Small intestine (tissue), 7 donors: Measurements from ENCODE around the gene HARS1. TPM values are rescaled to one million over a fixed set of nuclear protein-coding genes. Genes with fewer than 3 reads are reported as not detected.
"Not testable (repeated sequence)": the region's sequence is repeated elsewhere in the genome, so short reads cannot be mapped to it uniquely, and the experiment has no call there.

Experiments
- DNase-seq, 2 donors: peaks; one replicate each; pipeline versions ENCODE4 v3.0.0 to v3.0.0-alpha.2; 2013
- FAIRE-seq: peaks from 2 replicates; lab custom pipeline; 2012; peaks lifted over from hg19 to GRCh38; lab: Jason Lieb, UNC
- H3K27ac ChIP-seq, 3 donors: one replicate each; pipeline ENCODE4 v1.5.1; 2013; ENCODE audit warnings: low read length in 2 of 3, mild to moderate bottlenecking in 2 of 3, control low read depth in 1 of 3, inconsistent platforms in 1 of 3, low read depth in 1 of 3, moderate library complexity in 1 of 3
- H3K27me3 ChIP-seq, 3 donors: one replicate each; pipeline ENCODE4 v1.6.1; 2013; ENCODE audit warnings: low read length in 3 of 3, inconsistent platforms in 1 of 3; ENCODE audit not compliant: control insufficient read depth in 3 of 3, insufficient read depth in 3 of 3
- H3K36me3 ChIP-seq, 3 donors: one replicate each; pipeline ENCODE4 v1.6.1; 2013; ENCODE audit warnings: low read length in 3 of 3, inconsistent platforms in 1 of 3, low read depth in 1 of 3, mild to moderate bottlenecking in 1 of 3, moderate library complexity in 1 of 3; ENCODE audit not compliant: control insufficient read depth in 3 of 3, insufficient read depth in 2 of 3
- H3K4me1 ChIP-seq, 3 donors: one replicate each; pipeline ENCODE4 v1.6.1; 2013; ENCODE audit warnings: low read length in 2 of 3, inconsistent platforms in 1 of 3, low read depth in 1 of 3, mild to moderate bottlenecking in 1 of 3, moderate library complexity in 1 of 3; ENCODE audit not compliant: control insufficient read depth in 3 of 3, insufficient read depth in 2 of 3
- H3K4me3 ChIP-seq, 3 donors: one replicate each; pipeline ENCODE4 v1.5.1; 2013; ENCODE audit warnings: low read length in 3 of 3, control low read depth in 1 of 3, inconsistent platforms in 1 of 3, low read depth in 1 of 3, mild to moderate bottlenecking in 1 of 3, moderate library complexity in 1 of 3
- H3K9me3 ChIP-seq, 2 donors: one replicate each; pipeline ENCODE4 v1.6.1; 2013; ENCODE audit warnings: low read depth in 1 of 2, low read length in 1 of 2; ENCODE audit not compliant: control insufficient read depth in 2 of 2, insufficient read depth in 1 of 2
- WGBS, 3 donors: extraction: QIAGEN DNeasy Blood & Tissue Kit; methylation state at CpG; one replicate each; pipeline ENCODE4 v1.1.7; 2013; 5-methylcytosine and 5-hydroxymethylcytosine counted together
- polyA plus RNA-seq, 4 donors: library from polyadenylated mRNA; stranded (reverse) in 3 of 4; unstranded in 1 of 4; fragments of 200-250 nt in 3 of 4; fragments of 120-200 nt in 1 of 4; gene quantifications; one replicate each; pipeline versions ENCODE4 v1.2.1 to v1.2.3, GENCODE V29; 2013
- donor health status: healthy with polysubstance abuse.
- donor health status: control.
- donor health status: control.
- donor health status: Bipolar disorder and iron deficiency.
- donor health status: healthy.

HARS1 gene
- polyA plus RNA-seq, 4 donors: 35.3 to 47.0 (median 40.7) TPM

DNA sequence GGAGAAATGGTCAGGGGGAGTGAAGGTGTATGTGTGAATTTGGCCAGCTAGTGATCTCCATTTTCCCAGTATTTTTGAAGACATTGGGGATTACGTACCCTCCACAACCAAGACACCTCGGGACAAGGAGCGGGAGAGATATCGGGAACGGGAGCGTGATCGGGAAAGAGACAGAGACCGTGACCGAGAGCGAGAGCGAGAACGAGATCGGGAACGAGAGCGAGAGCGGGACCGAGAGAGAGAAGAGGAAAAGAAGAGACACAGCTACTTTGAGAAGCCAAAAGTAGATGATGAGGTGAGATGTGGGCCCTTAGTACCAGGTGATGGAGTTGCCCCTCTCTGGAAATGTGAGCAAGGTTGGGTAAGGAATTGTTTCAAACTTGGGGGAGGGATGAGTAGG is 32.3 kb downstream of the HARS1 start:
- Histone ChIP-seq H3K9me3 (no peaks in the 10 kb centered on the region), H3K4me3 (no peak overlapping the region), H3K4me1 (no peaks in the 10 kb centered on the region), H3K27me3 (no peaks in the 10 kb centered on the region), H3K27ac (no peak overlapping the region), H3K36me3 (peaks cover 25 to 54% (median 30%) of the 10 kb centered on the region in 3 donors)
- WGBS, 3 donors: 97 to 99% (median 97%) methylated on average over 17 of the region's 17 CpGs
- DNase-seq (no peak), FAIRE-seq (no peak)

DNA sequence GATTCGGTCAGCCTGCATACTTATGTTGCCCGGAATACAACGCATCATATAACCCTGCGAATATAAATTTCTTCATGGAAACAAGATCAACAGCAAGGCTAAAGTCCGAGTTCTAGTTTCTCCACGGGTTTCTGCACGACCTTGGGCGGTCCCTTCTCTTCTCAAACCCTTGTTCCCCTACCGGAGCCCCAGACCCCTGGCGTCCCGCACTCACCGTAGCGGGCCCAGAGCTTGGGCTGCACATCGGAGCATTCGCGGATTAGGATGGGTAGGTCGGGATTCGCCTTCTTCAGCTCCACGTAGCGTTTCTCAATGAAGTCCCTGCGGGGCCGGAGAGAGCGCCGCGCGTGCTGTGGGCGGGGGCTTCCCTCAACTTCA is 44.1 kb downstream of the HARS1 start:
- Histone ChIP-seq H3K27ac (peak overlapping the region; percentile 74 to 97 (median 76)), H3K36me3 (peaks cover 9 to 48% (median 11%) of the 10 kb centered on the region in 3 donors), H3K4me3 (peak overlapping the region; percentile 63 to 87 (median 86)), H3K4me1 (peaks cover 0 to 9% (median 9%) of the 10 kb centered on the region in 3 donors), H3K9me3 (no peaks in the 10 kb centered on the region), H3K27me3 (no peaks in the 10 kb centered on the region)
- FAIRE-seq (no peak), DNase-seq (peak in 1 of 2 donors; percentile 23)
- WGBS, 3 donors: 0 to 1% (median 1%) methylated on average over 27 of the region's 27 CpGs

GRCh38 chr5:140642718-140643117 is 48.5 kb downstream of the HARS1 start:
- Histone ChIP-seq H3K9me3 (no peaks in the 10 kb centered on the region), H3K4me3 (no peak overlapping the region), H3K27me3 (no peaks in the 10 kb centered on the region), H3K4me1 (peaks cover 0 to 14% (median 4%) of the 10 kb centered on the region in 3 donors), H3K27ac (no peak overlapping the region), H3K36me3 (peaks cover 7 to 37% (median 9%) of the 10 kb centered on the region in 3 donors)
- FAIRE-seq (no peak), DNase-seq (no peak)
- WGBS, 3 donors: 64 to 82% (median 64%) methylated on average over 3 of the region's 3 CpGs

DNA sequence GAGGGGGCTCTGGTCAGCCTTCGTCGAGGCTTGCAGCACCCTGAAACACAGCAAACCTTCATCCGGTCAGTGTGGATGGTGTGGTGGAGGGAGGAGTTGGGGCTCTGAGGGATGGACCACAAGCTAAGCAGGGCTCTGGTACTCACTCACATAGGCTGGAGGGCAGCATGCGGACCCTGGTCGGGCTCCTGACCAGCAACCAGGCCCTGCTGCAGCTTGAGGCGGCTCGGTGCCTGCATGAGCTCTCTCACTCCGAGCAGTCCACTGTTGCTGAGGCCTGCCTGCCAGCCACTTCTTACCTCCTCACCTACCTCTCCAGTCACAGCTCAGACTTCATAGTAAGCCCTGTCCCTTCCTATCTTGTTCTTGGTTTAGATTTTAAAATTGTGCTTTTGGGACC is 49.5 kb downstream of the HARS1 start:
- FAIRE-seq: no peak
- H3K27ac ChIP-seq: no peak overlapping the region
- H3K4me3 ChIP-seq: no peak overlapping the region
- DNase-seq: no peak
- no peaks in the 10 kb centered on the region for H3K9me3 ChIP-seq
- WGBS, 3 donors: 86 to 91% (median 91%) methylated on average over 8 of the region's 8 CpGs
- H3K4me1 ChIP-seq: peaks cover 0 to 14% (median 4%) of the 10 kb centered on the region in 3 donors
- H3K27me3 ChIP-seq: no peaks in the 10 kb centered on the region
- peaks cover 7 to 37% (median 9%) of the 10 kb centered on the region in 3 donors for H3K36me3 ChIP-seq

- 0 to 1% (median 1%) methylated on average over 42 to 63 of the region's 63 CpGs for WGBS, 3 donors
- Histone ChIP-seq H3K27me3 (no peaks in the 10 kb centered on the region), H3K36me3 (peaks cover 0 to 26% (median 3%) of the 10 kb centered on the region in 3 donors), H3K4me3 (peak within 1 kb of the TSS; percentile 57 to 92 (median 80)), H3K4me1 (peaks cover 0 to 9% (median 0%) of the 10 kb centered on the region in 3 donors), H3K9me3 (no peaks in the 10 kb centered on the region), H3K27ac (peak within 1 kb of the TSS; percentile 63 to 94 (median 80))
- FAIRE-seq: no peak
- peak; percentile 97 to 98 for DNase-seq
Observed at GRCh38 chr5:140639148-140639981, 51.8 kb downstream of the HARS1 start, which contains the start of gene TMCO6. TSS of gene TMCO6 (plus strand) at chr5:140639451. CDS start at chr5:140639528, 77 bp downstream.

DNA sequence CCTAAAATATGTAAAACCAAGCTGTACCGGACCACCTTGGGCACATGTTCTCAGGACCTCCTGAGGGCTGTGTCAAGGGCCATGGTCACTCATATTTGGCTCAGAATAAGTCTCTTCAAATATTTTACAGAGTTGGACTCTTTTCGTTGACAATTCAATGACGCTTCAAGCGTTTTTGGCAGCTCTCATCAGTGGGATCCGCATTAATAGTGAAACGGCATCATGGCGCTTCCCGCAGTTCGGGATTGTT is 52.3 kb downstream of the HARS1 start:
- not testable (repeated sequence) for H3K27me3 ChIP-seq, FAIRE-seq, H3K4me1 ChIP-seq, DNase-seq, H3K9me3 ChIP-seq
- WGBS, 3 donors: 7 to 14% (median 8%) methylated on average over 9 of the region's 9 CpGs
- peak overlapping the region in 2 of 3 donors; percentile 31 to 80 for H3K4me3 ChIP-seq
- peaks cover 0 to 22% (median 3%) of the 10 kb centered on the region in 3 donors for H3K36me3 ChIP-seq
- peak overlapping the region; percentile 63 to 94 (median 72) for H3K27ac ChIP-seq

- H3K4me1 ChIP-seq: peaks cover 2 to 15% (median 2%) of the 10 kb centered on the region in 3 donors
- WGBS, 3 donors: 66 to 78% (median 73%) methylated on average over 10 of the region's 10 CpGs
- no peak overlapping the region for H3K27ac ChIP-seq
- no peak overlapping the region for H3K4me3 ChIP-seq
- FAIRE-seq (no peak), DNase-seq (no peak)
- peaks cover 0 to 8% (median 0%) of the 10 kb centered on the region in 3 donors for H3K27me3 ChIP-seq
- H3K9me3 ChIP-seq: no peaks in the 10 kb centered on the region
- H3K36me3 ChIP-seq: peaks cover 0 to 11% (median 0%) of the 10 kb centered on the region in 3 donors
Observed at GRCh38 chr5:140637371-140638100, 53.6 kb downstream of the HARS1 start.
